Activated CD4-positive, alpha-beta T cell treated with anti-CD3 and anti-CD28 coated beads, Interleukin-2, amount 50 U/mL, for 1 hour (primary cell): ENCODE results near the gene SLC39A11.
"Not testable (repeated sequence)": the region's sequence is repeated elsewhere in the genome, so short reads cannot be mapped to it uniquely, and the experiment has no call there.

ENCODE experiments used
- DNase-seq: peaks from one replicate; pipeline ENCODE4 v3.0.0-alpha.2; 2020

Gene SLC39A11

GRCh38 chr17:72999474-72999873 is 93.0 kb downstream of the SLC39A11 start:
- DNase-seq, result not testable (repeated sequence)

- DNase-seq, result no peak
Measured at GRCh38 chr17:72998343-72998742, 94.1 kb downstream of the SLC39A11 start.

GRCh38 chr17:72997559-72997958 is 94.9 kb downstream of the SLC39A11 start:
- DNase-seq, result no peak

- no peak for DNase-seq
Measured at GRCh38 chr17:72996791-72997190, 95.7 kb downstream of the SLC39A11 start.

GRCh38 chr17:72995008-72995656 is 97.4 kb downstream of the SLC39A11 start:
- no peak for DNase-seq

- DNase-seq, result not testable (repeated sequence)
Measured at GRCh38 chr17:72992783-72993467, 99.6 kb downstream of the SLC39A11 start.

- no peak for DNase-seq
Measured at GRCh38 chr17:72991651-72992050, 100.8 kb downstream of the SLC39A11 start.

- DNase-seq, result no peak
Measured at GRCh38 chr17:72989074-72989610, 103.3 kb downstream of the SLC39A11 start.

- DNase-seq, result no peak
Measured at GRCh38 chr17:72988451-72988850, 104.0 kb downstream of the SLC39A11 start.

GRCh38 chr17:72987166-72987565 is 105.3 kb downstream of the SLC39A11 start:
- DNase-seq, result no peak

GRCh38 chr17:72985882-72986720 is 106.4 kb downstream of the SLC39A11 start:
- DNase-seq, result peak; percentile 27

GRCh38 chr17:72984926-72985325 is 107.6 kb downstream of the SLC39A11 start:
- no peak for DNase-seq

GRCh38 chr17:72984145-72984925 is 108.2 kb downstream of the SLC39A11 start:
- DNase-seq, result no peak

- no peak for DNase-seq
Measured at GRCh38 chr17:72982680-72983079, 109.8 kb downstream of the SLC39A11 start.

GRCh38 chr17:72978593-72979218 is 113.8 kb downstream of the SLC39A11 start:
- no peak for DNase-seq

- DNase-seq, result no peak
Measured at GRCh38 chr17:72977771-72978417, 114.6 kb downstream of the SLC39A11 start.

GRCh38 chr17:72976971-72977770 is 115.3 kb downstream of the SLC39A11 start:
- DNase-seq, result no peak

- DNase-seq, result no peak
Measured at GRCh38 chr17:72975509-72975908, 117.0 kb downstream of the SLC39A11 start.

GRCh38 chr17:72974605-72975232 is 117.8 kb downstream of the SLC39A11 start:
- no peak for DNase-seq
